ENCODE data around the gene MAGEA11. TPM values are rescaled to one million over a fixed set of nuclear protein-coding genes. Genes with fewer than 3 reads are reported as not detected.
"Not testable (repeated sequence)": the region's sequence is repeated elsewhere in the genome, so short reads cannot be mapped to it uniquely, and the experiment has no call there.

Gene MAGEA11
- total RNA-seq, 4 donors from 2014 or later, result 0.30 to 0.44 TPM; not detected in 2

GRCh38 chrX:149759824-149760223 lies 48.0 kb downstream of the MAGEA11 start:
- H3K4me1 ChIP-seq, result no peaks in the 10 kb centered on the region
- H3K4me3 ChIP-seq, result no peak overlapping the region
- no peaks in the 10 kb centered on the region for H3K36me3 ChIP-seq
- 77% methylated on average over 5 of the region's 7 CpGs; no CpG with 5 or more reads in 1 of the 2 donors for WGBS, 2 donors
- no peak for DNase-seq
- intact Hi-C loops (cut with DNase I), result no loop called here
- H3K9me3 ChIP-seq, result no peaks in the 10 kb centered on the region
- no peak for TF ChIP-seq CTCF (IDR thresholded peaks at IDR 0.05)
- TF ChIP-seq POLR2A (IDR thresholded peaks at IDR 0.05), result no peak
- H3K27ac ChIP-seq, result no peak overlapping the region
- no peaks in the 10 kb centered on the region for H3K27me3 ChIP-seq

GRCh38 chrX:149760965-149761364 lies 49.1 kb downstream of the MAGEA11 start:
- WGBS, 2 donors, result 92% methylated on average over 2 of the region's 3 CpGs; no CpG with 5 or more reads in 1 of the 2 donors
- no peak for DNase-seq
- no peaks in the 10 kb centered on the region for H3K27me3 ChIP-seq
- H3K4me1 ChIP-seq, result no peaks in the 10 kb centered on the region
- no peak overlapping the region for H3K4me3 ChIP-seq
- no peak overlapping the region for H3K27ac ChIP-seq
- TF ChIP-seq POLR2A (IDR thresholded peaks at IDR 0.05), result no peak
- no peak for TF ChIP-seq CTCF (IDR thresholded peaks at IDR 0.05)
- intact Hi-C loops (cut with DNase I), result no loop called here
- no peaks in the 10 kb centered on the region for H3K36me3 ChIP-seq
- no peaks in the 10 kb centered on the region for H3K9me3 ChIP-seq

GRCh38 chrX:149761858-149762674 lies 50.2 kb downstream of the MAGEA11 start:
- H3K27ac ChIP-seq; H3K9me3 ChIP-seq; H3K36me3 ChIP-seq; H3K4me3 ChIP-seq; intact Hi-C loops (cut with DNase I); DNase-seq; H3K4me1 ChIP-seq; H3K27me3 ChIP-seq: not testable (repeated sequence)
- WGBS, 2 donors, result 92% methylated on average over 5 of the region's 22 CpGs; no CpG with 5 or more reads in 1 of the 2 donors

GRCh38 chrX:149762696-149763614 lies 51.1 kb downstream of the MAGEA11 start:
- H3K36me3 ChIP-seq, result no peaks in the 10 kb centered on the region
- intact Hi-C loops (cut with DNase I), result no loop called here
- DNase-seq, result no peak
- no peaks in the 10 kb centered on the region for H3K9me3 ChIP-seq
- no peak overlapping the region for H3K27ac ChIP-seq
- no peak overlapping the region for H3K4me3 ChIP-seq
- no peaks in the 10 kb centered on the region for H3K4me1 ChIP-seq
- no peaks in the 10 kb centered on the region for H3K27me3 ChIP-seq
- WGBS, 2 donors, result 67 to 80% methylated on average over 1 to 2 of the region's 11 CpGs
- TF ChIP-seq POLR2A (IDR thresholded peaks at IDR 0.05) (no peak), CTCF (IDR thresholded peaks at IDR 0.05) (no peak)

Small RNA genes within 50 kb of the gene (small RNA-seq; reads per million reads assigned to genes)
- gene AC244098.1, result 0 reads per million in 4 donors
- 0 reads per million in 4 donors for gene AC244098.2
- gene AC244098.3, result 0 reads per million in 4 donors

Other genes with a start within 250 kb of the MAGEA11 start
- 10 to 100 TPM; 24.8 to 46.0 (median 30.4) TPM for gene IDS, start 206.8 kb upstream of the MAGEA11 start, total RNA-seq
- 10 to 100 TPM in 3 of 4 donors, 1 to 10 TPM in 1; 9.0 to 15.1 (median 12.1) TPM for gene EOLA1, start 171.0 kb upstream of the MAGEA11 start, total RNA-seq
- not detected for gene HSFX3, start 162.1 kb upstream of the MAGEA11 start, total RNA-seq
- gene MAGEA9B, start 124.6 kb upstream of the MAGEA11 start, total RNA-seq, result not detected
- gene HSFX2, start 116.7 kb upstream of the MAGEA11 start, total RNA-seq, result 1 to 10 TPM in 1 of 4 donors, not detected in 3; 1.2 TPM
- 10 to 100 TPM in 3 of 4 donors, 1 to 10 TPM in 1; 7.9 to 19.3 (median 15.3) TPM for gene TMEM185A, start 80.3 kb upstream of the MAGEA11 start, total RNA-seq
- gene HSFX1, start 62.0 kb downstream of the MAGEA11 start, total RNA-seq, result 1 to 10 TPM in 2 of 4 donors, under 1 TPM in 1, not detected in 1; 0.35 to 1.4 (median 1.1) TPM
- not detected for gene MAGEA9, start 69.9 kb downstream of the MAGEA11 start, total RNA-seq
- gene MAGEA8, start 169.1 kb downstream of the MAGEA11 start, total RNA-seq, result not detected
- not detected for gene HSFX4, start 217.5 kb downstream of the MAGEA11 start, total RNA-seq
- 10 to 100 TPM; 12.7 to 23.3 (median 19.0) TPM for gene EOLA2, start 226.4 kb downstream of the MAGEA11 start, total RNA-seq

Data from esophagus squamous epithelium (tissue), 5 donors.